HG02852 (cell line): ENCODE data around the gene TMEM120A.

Experiments used
- ATAC-seq: cut with Tn5 transposase; IDR thresholded peaks from one replicate; pipeline ENCODE4 v1.9.1; 2021; ENCODE audit warnings: mild to moderate bottlenecking, moderate library complexity; ENCODE audit not compliant: unreplicated experiment

TMEM120A gene

GRCh38 chr7:75995996-75996395 lies 1.6 kb upstream of the TMEM120A start:
- ATAC-seq = no peak

- ATAC-seq = no peak
Observed at GRCh38 chr7:75995052-75995471, 667 bp upstream of the TMEM120A start.

GRCh38 chr7:75993689-75994387 lies 557 bp downstream of the TMEM120A start:
- peak; percentile 11 for ATAC-seq

GRCh38 chr7:75992083-75992755 lies 2.2 kb downstream of the TMEM120A start:
- no peak for ATAC-seq

- ATAC-seq = no peak
Observed at GRCh38 chr7:75991531-75992082, 2.8 kb downstream of the TMEM120A start.

GRCh38 chr7:75989500-75990388 lies 4.7 kb downstream of the TMEM120A start:
- ATAC-seq = no peak

GRCh38 chr7:75988568-75989499 lies 5.6 kb downstream of the TMEM120A start:
- ATAC-seq = no peak

GRCh38 chr7:75987805-75988567 lies 6.4 kb downstream of the TMEM120A start:
- ATAC-seq = no peak

GRCh38 chr7:75987026-75987804 lies 7.2 kb downstream of the TMEM120A start:
- no peak for ATAC-seq

GRCh38 chr7:75986147-75986781 lies 8.1 kb downstream of the TMEM120A start:
- ATAC-seq = no peak

GRCh38 chr7:75985518-75986146 lies 8.8 kb downstream of the TMEM120A start:
- ATAC-seq = no peak

- no peak for ATAC-seq
Observed at GRCh38 chr7:75985009-75985517, 9.3 kb downstream of the TMEM120A start.

- no peak for ATAC-seq
Observed at GRCh38 chr7:75984130-75985008, 10.0 kb downstream of the TMEM120A start.

- no peak for ATAC-seq
Observed at GRCh38 chr7:75983471-75984129, 10.8 kb downstream of the TMEM120A start.

- ATAC-seq = no peak
Observed at GRCh38 chr7:75982306-75983064, 11.9 kb downstream of the TMEM120A start.
